22Rv1 (cell line): ENCODE results near the gene NAPSA.
A peak's percentile ranks its signal among the peaks of the same experiment; 100 is the strongest.

ENCODE experiments used
- CTCF ChIP-seq: fragments of 450-650 bp; IDR thresholded peaks from 2 replicates; pipeline ENCODE4 v1.5.1; 2017; ENCODE audit warnings: mild to moderate bottlenecking
- ZFX ChIP-seq: fragments of 450-650 bp; IDR thresholded peaks from 2 replicates; pipeline ENCODE4 v1.6.1; 2017; ENCODE audit warnings: antibody characterized with exemption, borderline replicate concordance

GRCh38 chr19:50328224-50328872 is 37.1 kb downstream of the NAPSA start:
- TF ChIP-seq CTCF (peak; percentile 72), ZFX (no peak)
